Fibroblast of lung (primary cell): ENCODE measurements around the gene GIMD1.

Experiments used
- EZH2 ChIP-seq: IDR thresholded peaks from 2 replicates; pipeline ENCODE4 v1.5.1; 2012; ENCODE audit warnings: low read length, control low read depth, mild to moderate bottlenecking; ENCODE audit errors: missing control alignments
- TF ChIP-seq, protein P1 (sequence below), 2 donors: IDR thresholded peaks in 1 of 2; conservative IDR thresholded peaks in 1 of 2; 1 replicate in 1 of 2; 2 replicates in 1 of 2; pipeline ENCODE4 v1.5.1; 2011 to 2012; ENCODE audit warnings: low read length in 2 of 2, control low read depth in 1 of 2, inconsistent platforms in 1 of 2, low read depth in 1 of 2, mild to moderate bottlenecking in 1 of 2

DNA sequence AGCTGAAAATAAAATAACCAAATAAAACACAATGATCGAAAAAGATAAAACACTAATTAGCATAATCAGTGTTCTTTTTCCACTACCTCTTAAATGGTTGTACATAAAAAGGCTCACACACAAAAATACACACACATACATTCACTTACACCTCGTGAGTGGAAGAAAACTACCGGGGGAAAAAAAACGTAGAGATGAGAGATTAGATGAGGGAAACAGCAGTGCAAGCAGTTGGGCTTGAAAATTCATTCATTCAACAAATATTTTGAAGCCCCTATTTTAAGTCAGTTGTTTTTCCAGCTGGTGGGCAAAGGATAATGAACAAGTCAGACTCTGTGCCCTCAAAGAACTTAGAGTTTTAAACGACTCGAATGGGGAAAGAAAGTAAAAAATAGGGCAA, 53.6 kb downstream of the GIMD1 start:
- TF ChIP-seq, protein P1, sequence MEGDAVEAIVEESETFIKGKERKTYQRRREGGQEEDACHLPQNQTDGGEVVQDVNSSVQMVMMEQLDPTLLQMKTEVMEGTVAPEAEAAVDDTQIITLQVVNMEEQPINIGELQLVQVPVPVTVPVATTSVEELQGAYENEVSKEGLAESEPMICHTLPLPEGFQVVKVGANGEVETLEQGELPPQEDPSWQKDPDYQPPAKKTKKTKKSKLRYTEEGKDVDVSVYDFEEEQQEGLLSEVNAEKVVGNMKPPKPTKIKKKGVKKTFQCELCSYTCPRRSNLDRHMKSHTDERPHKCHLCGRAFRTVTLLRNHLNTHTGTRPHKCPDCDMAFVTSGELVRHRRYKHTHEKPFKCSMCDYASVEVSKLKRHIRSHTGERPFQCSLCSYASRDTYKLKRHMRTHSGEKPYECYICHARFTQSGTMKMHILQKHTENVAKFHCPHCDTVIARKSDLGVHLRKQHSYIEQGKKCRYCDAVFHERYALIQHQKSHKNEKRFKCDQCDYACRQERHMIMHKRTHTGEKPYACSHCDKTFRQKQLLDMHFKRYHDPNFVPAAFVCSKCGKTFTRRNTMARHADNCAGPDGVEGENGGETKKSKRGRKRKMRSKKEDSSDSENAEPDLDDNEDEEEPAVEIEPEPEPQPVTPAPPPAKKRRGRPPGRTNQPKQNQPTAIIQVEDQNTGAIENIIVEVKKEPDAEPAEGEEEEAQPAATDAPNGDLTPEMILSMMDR (conservative IDR thresholded peaks at IDR 0.05 in 1 of 2, IDR thresholded peaks at IDR 0.05 in 1 of 2; ENCODE audit: low read depth in 1 of 2, low read length in 2 of 2), result no peak
- no peak for TF ChIP-seq EZH2
